Measurements from ENCODE around the gene CDH3. TPM values are rescaled to one million over a fixed set of nuclear protein-coding genes. Genes with fewer than 3 reads are reported as not detected.
"Not testable (repeated sequence)": the region's sequence is repeated elsewhere in the genome, so short reads cannot be mapped to it uniquely, and the experiment has no call there.

Gene CDH3
- total RNA-seq, 4 donors from 2014 or later, result 0.19 to 0.83 (median 0.75) TPM; not detected in 1

- WGBS, result 60% methylated on average over 14 of the region's 14 CpGs
- no peak for DNase-seq (ENCODE audit: extremely low spot score)
- Histone ChIP-seq H3K36me3 (no peaks in the 10 kb centered on the region), H3K9me3 (no peaks in the 10 kb centered on the region), H3K27me3 (peaks cover 0 to 24% (median 0%) of the 10 kb centered on the region in 4 donors), H3K4me1 (no peaks in the 10 kb centered on the region), H3K27ac (replicated peaks in 1 of 4) (no peak overlapping the region), H3K4me3 (no peak overlapping the region)
- intact Hi-C loops (cut with DNase I), result no loop called here
- no peak for TF ChIP-seq EP300 (IDR thresholded peaks at IDR 0.05)
- TF ChIP-seq CTCF (IDR thresholded peaks at IDR 0.05), result no peak
Observed at GRCh38 chr16:68711421-68712139, 66.5 kb downstream of the CDH3 start.

- TF ChIP-seq EP300 (IDR thresholded peaks at IDR 0.05) (no peak), POLR2A (IDR thresholded peaks at IDR 0.05; ENCODE audit: low read depth) (no peak), CTCF (IDR thresholded peaks at IDR 0.05) (no peak), POLR2AphosphoS5 (IDR thresholded peaks at IDR 0.05) (no peak)
- no peaks in the 10 kb centered on the region for H3K36me3 ChIP-seq
- H3K27me3 ChIP-seq, result peaks cover 0 to 24% (median 0%) of the 10 kb centered on the region in 4 donors
- no peak overlapping the region for H3K4me3 ChIP-seq
- DNase-seq (ENCODE audit: extremely low spot score), result no peak
- no peak overlapping the region for H3K27ac ChIP-seq (replicated peaks in 1 of 4)
- no peaks in the 10 kb centered on the region for H3K4me1 ChIP-seq
- intact Hi-C loops (cut with DNase I), result no loop called here
- 58% methylated on average over 6 of the region's 6 CpGs for WGBS
- H3K9me3 ChIP-seq, result peaks cover 0 to 7% (median 1%) of the 10 kb centered on the region in 4 donors
Observed at GRCh38 chr16:68713361-68713760, 68.3 kb downstream of the CDH3 start.

GRCh38 chr16:68715471-68715870 is 70.4 kb downstream of the CDH3 start:
- Histone ChIP-seq H3K4me3 (no peak overlapping the region), H3K27me3 (peaks cover 0 to 7% (median 0%) of the 10 kb centered on the region in 4 donors), H3K36me3 (no peaks in the 10 kb centered on the region), H3K9me3 (peaks cover 0 to 7% (median 3%) of the 10 kb centered on the region in 4 donors), H3K4me1 (no peaks in the 10 kb centered on the region), H3K27ac (replicated peaks in 1 of 4) (no peak overlapping the region)
- WGBS, result 66% methylated on average over 3 of the region's 5 CpGs
- intact Hi-C loops (cut with DNase I), result no loop called here
- no peak for DNase-seq (ENCODE audit: extremely low spot score)
- no peak for TF ChIP-seq CTCF (IDR thresholded peaks at IDR 0.05)
- TF ChIP-seq POLR2A (IDR thresholded peaks at IDR 0.05; ENCODE audit: low read depth), result no peak
- TF ChIP-seq POLR2AphosphoS5 (IDR thresholded peaks at IDR 0.05), result no peak
- TF ChIP-seq EP300 (IDR thresholded peaks at IDR 0.05), result no peak

- 73% methylated on average over 4 of the region's 4 CpGs for WGBS
- intact Hi-C loops (cut with DNase I), result not testable (repeated sequence)
Observed at GRCh38 chr16:68716516-68716915, 71.4 kb downstream of the CDH3 start.

GRCh38 chr16:68717684-68718083 is 72.6 kb downstream of the CDH3 start:
- H3K4me3 ChIP-seq, result no peak overlapping the region
- no peaks in the 10 kb centered on the region for H3K4me1 ChIP-seq
- no peak for DNase-seq (ENCODE audit: extremely low spot score)
- peaks cover 0 to 7% (median 3%) of the 10 kb centered on the region in 4 donors for H3K9me3 ChIP-seq
- intact Hi-C loops (cut with DNase I), result no loop called here
- no peaks in the 10 kb centered on the region for H3K36me3 ChIP-seq
- no peak overlapping the region for H3K27ac ChIP-seq (replicated peaks in 1 of 4)
- 99% methylated on average over 4 of the region's 4 CpGs for WGBS
- TF ChIP-seq POLR2AphosphoS5 (IDR thresholded peaks at IDR 0.05), result no peak
- TF ChIP-seq POLR2A (IDR thresholded peaks at IDR 0.05; ENCODE audit: low read depth), result no peak
- TF ChIP-seq CTCF (IDR thresholded peaks at IDR 0.05), result no peak
- no peaks in the 10 kb centered on the region for H3K27me3 ChIP-seq

More at GRCh38 chr16:68716516-68716915, 71.4 kb downstream of the CDH3 start:
- not testable (repeated sequence) for H3K27me3 ChIP-seq; H3K36me3 ChIP-seq; H3K4me3 ChIP-seq; H3K9me3 ChIP-seq; H3K27ac ChIP-seq (replicated peaks in 1 of 4); DNase-seq (ENCODE audit: extremely low spot score); H3K4me1 ChIP-seq

All from esophagus muscularis mucosa (tissue), 4 donors.